CD4-positive, alpha-beta T cell treated with Interleukin-4 for 1 hour (primary cell): Measurements from ENCODE around the gene CLIC4.
A peak's percentile ranks its signal among the peaks of the same experiment; 100 is the strongest.

Source experiments
- DNase-seq, 2 donors: peaks; one replicate each; pipeline ENCODE4 v3.0.0-alpha.2; 2020 to 2022

CLIC4 gene

GRCh38 chr1:24720152-24720551, 25.1 kb upstream of the CLIC4 start:
- no peak for DNase-seq

GRCh38 chr1:24721533-24721932, 23.7 kb upstream of the CLIC4 start:
- DNase-seq: no peak

- peak; percentile 26 to 38 for DNase-seq
These were observed 22.9 kb upstream of the CLIC4 start for GRCh38 chr1:24722073-24723035.

- no peak for DNase-seq
These were observed 20.7 kb upstream of the CLIC4 start for GRCh38 chr1:24724345-24725208.

GRCh38 chr1:24725209-24725651, 20.0 kb upstream of the CLIC4 start:
- DNase-seq: no peak

GRCh38 chr1:24726741-24727140, 18.5 kb upstream of the CLIC4 start:
- no peak for DNase-seq

- DNase-seq: peak; percentile 21 to 55
These were observed 17.6 kb upstream of the CLIC4 start for GRCh38 chr1:24727501-24728216.

GRCh38 chr1:24728982-24729381, 16.3 kb upstream of the CLIC4 start:
- no peak for DNase-seq

GRCh38 chr1:24732186-24732885, 12.9 kb upstream of the CLIC4 start:
- no peak for DNase-seq

GRCh38 chr1:24733342-24733741, 11.9 kb upstream of the CLIC4 start:
- DNase-seq: peak in 1 of 2 donors; percentile 34

GRCh38 chr1:24735156-24735508, 10.1 kb upstream of the CLIC4 start:
- no peak for DNase-seq

- DNase-seq: no peak
These were observed 9.5 kb upstream of the CLIC4 start for GRCh38 chr1:24735509-24736375.

- DNase-seq: no peak
These were observed 7.7 kb upstream of the CLIC4 start for GRCh38 chr1:24737368-24738117.

GRCh38 chr1:24739241-24739640, 6.0 kb upstream of the CLIC4 start:
- DNase-seq: no peak

GRCh38 chr1:24742090-24742938, 2.9 kb upstream of the CLIC4 start:
- no peak for DNase-seq

GRCh38 chr1:24743404-24744211, 1.6 kb upstream of the CLIC4 start:
- DNase-seq: no peak

- DNase-seq: peak; percentile 14 to 30
These were observed 615 bp downstream of the CLIC4 start for GRCh38 chr1:24745711-24746413.
